HG03025 (cell line): ENCODE results near the gene OLFML3.
"Not testable (repeated sequence)": the region's sequence is repeated elsewhere in the genome, so short reads cannot be mapped to it uniquely, and the experiment has no call there.

Source experiments
- ATAC-seq: cut with Tn5 transposase; IDR thresholded peaks from one replicate; pipeline ENCODE4 v1.9.1; 2021; ENCODE audit warnings: mild to moderate bottlenecking, moderate library complexity; ENCODE audit not compliant: unreplicated experiment, low FRiP score

Gene OLFML3

DNA sequence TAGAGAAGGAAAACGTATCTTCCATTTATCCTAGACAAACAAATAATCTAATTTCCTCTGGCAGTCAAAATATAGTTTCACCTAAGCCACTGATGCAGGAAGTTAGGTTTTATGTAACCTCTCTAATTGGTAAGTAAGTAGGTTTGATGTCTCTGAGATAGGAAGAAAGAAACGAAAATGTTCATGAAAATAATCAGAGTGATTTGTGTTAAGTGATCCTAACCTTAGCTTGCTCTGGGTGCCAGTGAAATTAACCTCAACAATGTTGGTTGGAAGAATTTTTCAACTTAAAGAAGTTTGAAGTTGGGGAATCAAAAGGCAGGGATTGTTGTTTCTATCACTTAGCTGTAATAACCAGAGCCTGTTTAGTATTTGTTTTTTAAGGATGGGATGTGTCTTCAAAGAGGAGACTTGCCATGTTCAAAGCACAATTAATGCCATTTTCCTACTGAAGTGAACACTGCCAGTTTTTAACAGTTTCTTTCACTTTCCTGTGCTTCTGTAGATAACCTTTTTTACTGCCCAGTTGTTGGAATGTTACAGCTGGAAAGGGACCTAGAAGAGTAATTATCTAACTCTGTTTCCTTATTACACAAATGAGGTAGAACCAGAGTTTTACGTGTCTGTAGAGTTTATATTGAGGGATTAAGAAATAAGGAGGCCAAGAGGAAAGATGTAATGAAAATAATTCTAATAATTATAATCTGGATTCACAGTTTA lies 31.7 kb upstream of the OLFML3 start:
- ATAC-seq: no peak

DNA sequence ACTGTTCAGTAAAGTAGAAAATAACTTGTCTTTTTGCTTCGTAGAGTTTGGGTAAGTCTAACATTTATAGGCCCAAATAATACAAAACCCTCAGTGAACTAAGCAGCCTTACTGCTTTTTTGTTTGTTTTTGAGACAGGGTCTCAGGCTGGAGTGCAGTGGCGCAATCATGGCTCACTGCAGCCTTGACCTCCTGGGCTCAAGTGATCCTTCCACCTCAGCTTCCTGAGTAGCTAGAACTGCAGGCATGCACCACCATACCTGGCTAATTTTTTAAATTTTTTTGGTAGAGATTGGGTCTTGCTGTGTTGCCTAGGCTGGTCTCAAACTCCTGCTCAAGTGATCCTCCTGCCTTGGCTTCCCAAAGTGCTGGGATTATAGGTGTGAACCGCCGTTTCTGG lies 31.1 kb upstream of the OLFML3 start:
- not testable (repeated sequence) for ATAC-seq

DNA sequence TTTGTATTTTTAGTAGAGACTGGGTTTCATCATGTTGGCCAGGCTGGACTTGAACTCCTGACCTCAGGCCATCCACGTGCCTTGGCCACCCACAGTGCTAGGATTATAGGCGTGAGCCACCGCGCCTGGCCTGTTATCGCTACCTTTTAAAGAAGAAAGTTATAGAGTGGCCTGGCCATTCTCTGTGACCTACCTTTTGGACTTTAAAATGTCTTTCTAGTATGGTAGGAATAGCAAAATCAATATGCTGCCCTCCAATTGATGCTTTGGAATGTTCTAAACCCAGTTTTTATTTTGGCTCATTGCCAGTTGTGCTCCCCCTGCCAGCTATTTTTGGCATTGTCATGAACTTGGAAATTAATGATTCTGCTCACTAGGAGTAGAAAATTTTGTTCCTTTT lies 30.3 kb upstream of the OLFML3 start:
- ATAC-seq: no peak

DNA sequence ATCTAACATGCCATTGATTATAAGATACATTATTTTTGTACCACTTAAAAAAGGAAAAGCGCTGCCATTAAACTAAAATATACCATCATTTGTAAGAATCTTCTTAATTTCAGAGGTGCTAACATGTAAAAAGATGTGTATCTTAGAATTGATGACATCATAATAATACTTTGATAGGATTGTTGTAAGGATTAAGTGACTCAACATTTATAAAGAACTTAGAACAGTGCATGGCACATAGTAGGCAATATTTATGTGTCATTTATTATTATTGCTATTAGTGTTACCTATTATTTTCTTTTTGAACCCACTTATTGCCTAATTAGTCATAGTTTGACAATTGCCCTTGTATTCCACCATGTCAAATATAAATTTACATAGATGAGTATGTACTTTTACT lies 28.4 kb upstream of the OLFML3 start:
- no peak for ATAC-seq

- no peak for ATAC-seq
These were observed 27.6 kb upstream of the OLFML3 start for GRCh38 chr1:113951719-113952118.

GRCh38 chr1:113957984-113958383 lies 21.3 kb upstream of the OLFML3 start:
- ATAC-seq: no peak

DNA sequence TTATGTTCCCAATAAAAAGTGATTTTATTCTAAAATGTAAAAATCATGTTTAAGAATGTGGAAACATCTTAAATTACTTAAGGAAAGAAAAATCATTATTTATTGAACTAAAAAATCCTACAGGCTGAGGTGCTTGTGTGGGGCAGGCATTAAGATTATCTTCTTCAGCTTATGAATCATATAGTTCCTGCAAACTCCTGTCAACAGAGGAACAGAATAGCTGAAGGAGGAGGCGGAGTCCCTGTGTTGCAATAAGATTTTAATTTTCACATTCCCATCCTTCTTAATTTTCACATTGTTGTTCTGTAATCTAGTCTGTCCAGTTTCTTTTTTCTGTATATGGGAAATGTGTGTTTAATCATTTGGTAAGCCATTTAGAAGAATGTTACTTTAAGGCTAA lies 20.6 kb upstream of the OLFML3 start:
- no peak for ATAC-seq

- no peak for ATAC-seq
These were observed 15.9 kb upstream of the OLFML3 start for GRCh38 chr1:113963281-113963906.

DNA sequence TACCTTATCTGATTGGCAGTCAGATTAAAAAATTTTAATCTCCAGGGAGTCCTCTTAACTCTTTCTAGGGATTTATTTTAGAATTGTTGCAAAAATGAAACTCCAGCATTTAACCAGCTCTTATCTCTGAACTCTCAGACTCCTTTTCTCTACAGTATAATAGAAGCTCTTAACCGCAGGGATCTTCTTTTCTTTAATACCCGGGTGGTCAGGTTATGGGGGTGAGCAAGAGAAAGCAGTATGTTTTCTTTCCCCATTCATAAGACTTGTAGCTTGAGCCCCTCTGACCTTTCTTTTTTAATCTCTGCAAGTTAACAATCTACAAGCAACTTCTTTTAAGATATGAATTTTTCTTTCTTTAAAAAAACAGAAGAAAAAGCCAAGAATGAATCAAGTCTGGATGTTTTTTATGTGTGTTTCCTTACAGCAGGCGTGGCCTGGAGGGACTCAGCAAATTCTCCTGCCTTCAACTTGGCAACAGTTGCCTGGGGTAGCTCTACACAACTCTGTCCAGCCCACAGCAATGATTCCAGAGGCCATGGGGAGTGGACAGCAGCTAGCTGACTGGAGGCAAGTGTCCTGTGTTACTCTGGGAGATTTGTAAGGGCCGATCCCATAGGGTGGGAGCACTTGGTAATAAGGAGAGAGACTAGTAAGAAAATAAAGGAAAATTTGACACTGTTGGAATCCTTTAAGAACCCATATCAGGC lies 13.4 kb upstream of the OLFML3 start:
- no peak for ATAC-seq

- ATAC-seq: no peak
These were observed 6.3 kb upstream of the OLFML3 start for GRCh38 chr1:113972954-113973353.

- ATAC-seq: no peak
These were observed 3.9 kb upstream of the OLFML3 start for GRCh38 chr1:113975211-113975895.

DNA sequence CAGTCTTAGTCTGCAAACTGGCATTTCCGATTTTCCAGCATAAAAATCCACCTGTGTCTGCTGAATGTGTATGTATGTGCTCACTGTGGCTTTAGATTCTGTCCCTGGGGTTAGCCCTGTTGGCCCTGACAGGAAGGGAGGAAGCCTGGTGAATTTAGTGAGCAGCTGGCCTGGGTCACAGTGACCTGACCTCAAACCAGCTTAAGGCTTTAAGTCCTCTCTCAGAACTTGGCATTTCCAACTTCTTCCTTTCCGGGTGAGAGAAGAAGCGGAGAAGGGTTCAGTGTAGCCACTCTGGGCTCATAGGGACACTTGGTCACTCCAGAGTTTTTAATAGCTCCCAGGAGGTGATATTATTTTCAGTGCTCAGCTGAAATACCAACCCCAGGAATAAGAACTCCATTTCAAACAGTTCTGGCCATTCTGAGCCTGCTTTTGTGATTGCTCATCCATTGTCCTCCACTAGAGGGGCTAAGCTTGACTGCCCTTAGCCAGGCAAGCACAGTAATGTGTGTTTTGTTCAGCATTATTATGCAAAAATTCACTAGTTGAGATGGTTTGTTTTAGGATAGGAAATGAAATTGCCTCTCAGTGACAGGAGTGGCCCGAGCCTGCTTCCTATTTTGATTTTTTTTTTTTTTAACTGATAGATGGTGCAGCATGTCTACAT lies 2.5 kb upstream of the OLFML3 start:
- no peak for ATAC-seq

GRCh38 chr1:113977906-113978305 lies 1.4 kb upstream of the OLFML3 start:
- ATAC-seq: no peak

GRCh38 chr1:113980110-113980509 lies 836 bp downstream of the OLFML3 start:
- ATAC-seq: no peak

DNA sequence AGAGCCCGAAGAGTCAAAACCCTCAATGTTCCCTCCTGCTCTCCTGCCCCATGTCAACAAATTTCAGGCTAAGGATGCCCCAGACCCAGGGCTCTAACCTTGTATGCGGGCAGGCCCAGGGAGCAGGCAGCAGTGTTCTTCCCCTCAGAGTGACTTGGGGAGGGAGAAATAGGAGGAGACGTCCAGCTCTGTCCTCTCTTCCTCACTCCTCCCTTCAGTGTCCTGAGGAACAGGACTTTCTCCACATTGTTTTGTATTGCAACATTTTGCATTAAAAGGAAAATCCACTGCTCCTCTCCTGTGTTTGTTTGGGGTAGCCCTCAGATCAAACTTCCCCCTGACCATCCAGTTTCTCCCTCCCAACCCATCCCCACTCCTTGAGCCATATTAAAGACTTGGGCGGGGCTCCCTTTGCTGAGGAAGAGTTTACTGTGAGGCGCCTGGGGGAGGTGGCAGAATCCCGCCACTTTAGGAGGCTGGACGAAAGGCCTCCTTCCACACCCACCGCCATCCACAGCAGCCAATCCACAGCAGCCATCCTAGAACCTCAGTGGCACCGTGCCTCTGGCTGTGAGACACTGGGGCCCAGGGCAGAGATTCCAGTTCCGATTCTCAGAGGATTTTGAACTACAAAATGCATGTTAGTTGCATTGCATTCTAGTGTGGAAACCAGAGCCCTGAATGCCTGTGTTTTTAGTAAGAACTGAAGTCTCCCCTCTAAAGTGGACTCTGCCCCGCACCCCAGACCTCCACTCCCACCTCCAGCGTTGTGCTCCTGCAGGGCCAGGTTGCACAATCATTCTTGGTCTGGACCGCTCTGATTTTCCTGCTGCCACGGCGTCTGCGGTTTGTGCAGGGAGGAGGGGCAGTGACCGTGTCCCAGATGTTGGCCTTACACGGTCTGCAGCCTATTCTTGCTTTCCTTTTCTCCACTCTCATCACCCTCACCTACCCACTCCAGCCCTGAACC lies 3.0 kb downstream of the OLFML3 start:
- ATAC-seq: no peak

DNA sequence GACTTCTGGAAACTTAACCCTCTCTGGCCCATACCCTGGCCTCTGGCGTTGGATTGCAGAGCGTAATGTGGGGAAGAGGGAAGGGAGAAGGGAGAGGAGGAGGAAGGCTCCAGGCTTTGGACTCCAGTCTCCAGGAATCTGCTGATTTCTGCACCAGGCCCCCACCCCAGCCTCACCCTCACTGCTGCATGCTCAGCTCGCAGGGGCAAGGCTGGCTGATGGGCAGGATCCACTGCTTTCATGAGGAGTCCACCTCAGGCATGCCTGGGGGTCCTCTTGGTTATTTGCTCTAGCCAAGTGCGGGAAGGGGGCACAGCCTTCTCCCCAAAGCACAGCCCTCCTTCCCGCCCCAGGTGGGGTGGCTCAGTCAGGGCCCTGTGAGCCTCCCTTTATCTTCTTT lies 3.7 kb downstream of the OLFML3 start:
- ATAC-seq: no peak

GRCh38 chr1:113983391-113983790 lies 4.1 kb downstream of the OLFML3 start:
- ATAC-seq: no peak

GRCh38 chr1:113983826-113984225 lies 4.6 kb downstream of the OLFML3 start:
- ATAC-seq: no peak

GRCh38 chr1:113984710-113985109 lies 5.4 kb downstream of the OLFML3 start:
- ATAC-seq: no peak

- ATAC-seq: no peak
These were observed 7.5 kb downstream of the OLFML3 start for GRCh38 chr1:113986802-113987201.
